GM19023 (cell line): Measurements from ENCODE around the gene GRB2.
"Not testable (repeated sequence)": the region's sequence is repeated elsewhere in the genome, so short reads cannot be mapped to it uniquely, and the experiment has no call there.

Experiments used
- ATAC-seq: cut with Tn5 transposase; IDR thresholded peaks from one replicate; pipeline ENCODE4 v1.9.1; 2021; ENCODE audit warnings: mild to moderate bottlenecking, moderate library complexity; ENCODE audit not compliant: unreplicated experiment

Gene GRB2

GRCh38 chr17:75405365-75406221 lies at the start of gene GRB2:
Gene GRB2, minus strand, starts transcription at chr17:75405678. Its CDS starts 12,050 bp downstream, at chr17:75393628.
- ATAC-seq, result peak; percentile 87

- not testable (repeated sequence) for ATAC-seq
Measured at GRCh38 chr17:75454672-75455071, 49.2 kb upstream of the GRB2 start.

GRCh38 chr17:75454193-75454592 lies 48.7 kb upstream of the GRB2 start:
- no peak for ATAC-seq

- no peak for ATAC-seq
Measured at GRCh38 chr17:75450270-75450669, 44.8 kb upstream of the GRB2 start.

- no peak for ATAC-seq
Measured at GRCh38 chr17:75447951-75448856, 42.7 kb upstream of the GRB2 start.

- ATAC-seq, result not testable (repeated sequence)
Measured at GRCh38 chr17:75445896-75446295, 40.4 kb upstream of the GRB2 start.

GRCh38 chr17:75445296-75445695 lies 39.8 kb upstream of the GRB2 start:
- no peak for ATAC-seq

GRCh38 chr17:75442168-75443103 lies 37.0 kb upstream of the GRB2 start:
- no peak for ATAC-seq

- no peak for ATAC-seq
Measured at GRCh38 chr17:75440738-75441448, 35.4 kb upstream of the GRB2 start.

- no peak for ATAC-seq
Measured at GRCh38 chr17:75439287-75439686, 33.8 kb upstream of the GRB2 start.

GRCh38 chr17:75437404-75437803 lies 31.9 kb upstream of the GRB2 start:
- not testable (repeated sequence) for ATAC-seq

GRCh38 chr17:75434433-75434832 lies 29.0 kb upstream of the GRB2 start:
- not testable (repeated sequence) for ATAC-seq

- ATAC-seq, result no peak
Measured at GRCh38 chr17:75433218-75433783, 27.8 kb upstream of the GRB2 start.

GRCh38 chr17:75430159-75430974 lies 24.9 kb upstream of the GRB2 start:
- no peak for ATAC-seq

- ATAC-seq, result no peak
Measured at GRCh38 chr17:75428543-75429469, 23.3 kb upstream of the GRB2 start.

GRCh38 chr17:75418531-75418930 lies 13.1 kb upstream of the GRB2 start:
- ATAC-seq, result no peak

GRCh38 chr17:75417054-75417580 lies 11.6 kb upstream of the GRB2 start:
- ATAC-seq, result no peak
